ENCODE results near the gene TAS1R3. TPM values are rescaled to one million over a fixed set of nuclear protein-coding genes. Genes with fewer than 3 reads are reported as not detected.

Gene TAS1R3
- total and polyA plus RNA-seq, 12 donors = 0.05 to 0.86 (median 0.56) TPM

DNA sequence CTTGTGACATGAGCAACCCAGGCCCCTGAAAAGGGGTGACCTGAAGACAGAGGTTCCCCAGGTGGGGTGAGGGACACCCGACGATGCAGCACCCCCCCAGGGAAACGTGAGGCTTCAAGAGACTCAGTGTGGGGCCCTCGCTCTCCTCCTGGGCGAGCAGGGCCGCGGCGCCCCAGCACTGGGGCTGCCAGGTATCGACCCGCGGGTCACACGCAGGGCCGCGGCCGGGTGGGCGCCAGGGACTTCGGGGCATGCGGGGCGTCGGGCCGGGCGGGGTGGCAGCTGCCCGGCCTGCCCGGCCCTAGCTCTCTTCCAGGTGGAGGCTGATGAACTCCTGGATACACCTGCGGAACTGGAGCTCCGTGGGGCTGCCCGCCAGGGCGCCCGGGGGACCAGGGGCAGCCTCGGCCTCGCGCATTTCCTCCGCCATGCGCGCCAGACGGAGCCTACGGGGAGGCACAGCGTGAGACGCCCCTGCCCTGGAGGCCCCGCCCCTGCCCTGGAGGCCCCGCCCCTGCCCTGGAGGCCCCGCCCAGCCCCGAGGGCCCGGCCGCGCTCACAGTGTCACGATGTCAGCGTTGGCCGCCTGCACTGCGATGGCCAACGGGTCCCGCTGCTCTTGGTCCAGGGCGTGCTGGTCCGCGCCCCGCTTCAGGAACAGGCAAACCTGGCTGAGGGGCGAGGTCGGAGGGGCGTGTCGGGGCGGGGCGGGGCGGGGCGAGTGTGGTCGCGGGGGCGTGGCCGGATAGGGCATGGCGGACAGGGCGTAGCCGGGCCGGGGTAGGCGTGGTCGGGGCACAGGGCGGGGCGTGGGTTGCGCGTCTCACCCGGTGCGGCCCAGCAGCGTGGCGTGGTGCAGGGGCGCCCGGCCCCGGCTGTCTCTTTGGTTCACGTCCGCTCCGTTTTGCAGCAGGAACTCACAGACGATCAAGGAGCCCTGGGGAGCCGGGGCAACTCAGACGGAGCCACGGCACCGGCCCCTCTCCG lies 37.5 kb upstream of the TAS1R3 start:
- H3K36me3 ChIP-seq (replicated peaks in 1 of 2) = peaks cover 0 to 9% of the 10 kb centered on the region in 2 donors
- H3K4me1 ChIP-seq (replicated peaks in 1 of 2) = no peaks in the 10 kb centered on the region
- intact Hi-C loops (cut with DNase I) = loop anchor here in 1 of 2 donors (10.0 kb wide), 1 partner anchor 309 kb away; the partner anchor contains the start of gene PERM1
- H3K27me3 ChIP-seq = no peaks in the 10 kb centered on the region
- H3K4me3 ChIP-seq = no peak overlapping the region
- H3K27ac ChIP-seq = no peak overlapping the region
- 66 to 81% (median 78%) methylated on average over 4 to 94 of the region's 94 CpGs for WGBS, 4 donors
- H3K9me3 ChIP-seq (replicated peaks in 1 of 3) = no peaks in the 10 kb centered on the region
- no peak for DNase-seq
- TF ChIP-seq POLR2A (IDR thresholded peaks at IDR 0.05) = no peak
- TF ChIP-seq, protein P1, sequence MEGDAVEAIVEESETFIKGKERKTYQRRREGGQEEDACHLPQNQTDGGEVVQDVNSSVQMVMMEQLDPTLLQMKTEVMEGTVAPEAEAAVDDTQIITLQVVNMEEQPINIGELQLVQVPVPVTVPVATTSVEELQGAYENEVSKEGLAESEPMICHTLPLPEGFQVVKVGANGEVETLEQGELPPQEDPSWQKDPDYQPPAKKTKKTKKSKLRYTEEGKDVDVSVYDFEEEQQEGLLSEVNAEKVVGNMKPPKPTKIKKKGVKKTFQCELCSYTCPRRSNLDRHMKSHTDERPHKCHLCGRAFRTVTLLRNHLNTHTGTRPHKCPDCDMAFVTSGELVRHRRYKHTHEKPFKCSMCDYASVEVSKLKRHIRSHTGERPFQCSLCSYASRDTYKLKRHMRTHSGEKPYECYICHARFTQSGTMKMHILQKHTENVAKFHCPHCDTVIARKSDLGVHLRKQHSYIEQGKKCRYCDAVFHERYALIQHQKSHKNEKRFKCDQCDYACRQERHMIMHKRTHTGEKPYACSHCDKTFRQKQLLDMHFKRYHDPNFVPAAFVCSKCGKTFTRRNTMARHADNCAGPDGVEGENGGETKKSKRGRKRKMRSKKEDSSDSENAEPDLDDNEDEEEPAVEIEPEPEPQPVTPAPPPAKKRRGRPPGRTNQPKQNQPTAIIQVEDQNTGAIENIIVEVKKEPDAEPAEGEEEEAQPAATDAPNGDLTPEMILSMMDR (IDR thresholded peaks at IDR 0.05) = no peak

DNA sequence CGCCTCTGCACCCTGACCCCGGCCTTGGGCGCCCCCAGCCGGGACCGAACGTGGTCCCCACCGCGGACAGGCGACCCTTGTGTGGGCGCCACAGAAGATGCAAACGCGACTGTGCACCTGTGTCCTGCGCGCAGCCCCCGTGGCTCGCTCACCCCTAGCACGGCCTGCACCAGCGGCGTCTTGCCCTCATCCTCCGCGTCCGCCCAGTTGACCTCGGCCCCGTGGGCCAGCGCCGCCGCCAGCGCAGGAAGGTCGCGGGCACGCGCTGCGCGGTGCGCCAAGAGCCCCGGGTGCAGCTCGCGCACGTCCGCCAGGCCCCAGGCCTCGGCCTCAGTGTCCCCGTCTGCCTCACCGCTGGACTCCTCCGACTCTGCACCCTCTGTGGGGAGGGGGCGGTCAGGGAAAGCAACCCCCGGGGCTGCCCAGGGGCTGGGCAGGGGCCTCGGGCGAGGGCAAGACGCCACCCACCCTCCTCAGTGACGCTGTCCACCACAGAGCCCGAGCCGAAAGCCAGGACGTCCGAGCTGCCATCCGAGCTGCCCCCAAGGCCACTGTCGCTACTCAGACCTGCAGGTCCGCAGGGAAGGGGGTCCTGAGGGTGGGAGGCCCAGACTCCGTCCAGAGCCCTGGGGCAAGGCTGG lies 36.7 kb upstream of the TAS1R3 start:
- H3K27ac ChIP-seq = no peak overlapping the region
- no peak overlapping the region for H3K4me3 ChIP-seq
- no peaks in the 10 kb centered on the region for H3K4me1 ChIP-seq (replicated peaks in 1 of 2)
- intact Hi-C loops (cut with DNase I) = loop anchor here in 1 of 2 donors (10.0 kb wide), 1 partner anchor 310 kb away; the partner anchor contains the start of gene PERM1
- 86 to 89% methylated on average over 57 to 58 of the region's 58 CpGs; no CpG with 5 or more reads in 2 of the 4 donors for WGBS, 4 donors
- peaks cover 0 to 9% of the 10 kb centered on the region in 2 donors for H3K36me3 ChIP-seq (replicated peaks in 1 of 2)
- DNase-seq = no peak
- TF ChIP-seq, protein P1 (IDR thresholded peaks at IDR 0.05) = no peak
- no peak for TF ChIP-seq POLR2A (IDR thresholded peaks at IDR 0.05)
- no peaks in the 10 kb centered on the region for H3K27me3 ChIP-seq
- H3K9me3 ChIP-seq (replicated peaks in 1 of 3) = no peaks in the 10 kb centered on the region

DNA sequence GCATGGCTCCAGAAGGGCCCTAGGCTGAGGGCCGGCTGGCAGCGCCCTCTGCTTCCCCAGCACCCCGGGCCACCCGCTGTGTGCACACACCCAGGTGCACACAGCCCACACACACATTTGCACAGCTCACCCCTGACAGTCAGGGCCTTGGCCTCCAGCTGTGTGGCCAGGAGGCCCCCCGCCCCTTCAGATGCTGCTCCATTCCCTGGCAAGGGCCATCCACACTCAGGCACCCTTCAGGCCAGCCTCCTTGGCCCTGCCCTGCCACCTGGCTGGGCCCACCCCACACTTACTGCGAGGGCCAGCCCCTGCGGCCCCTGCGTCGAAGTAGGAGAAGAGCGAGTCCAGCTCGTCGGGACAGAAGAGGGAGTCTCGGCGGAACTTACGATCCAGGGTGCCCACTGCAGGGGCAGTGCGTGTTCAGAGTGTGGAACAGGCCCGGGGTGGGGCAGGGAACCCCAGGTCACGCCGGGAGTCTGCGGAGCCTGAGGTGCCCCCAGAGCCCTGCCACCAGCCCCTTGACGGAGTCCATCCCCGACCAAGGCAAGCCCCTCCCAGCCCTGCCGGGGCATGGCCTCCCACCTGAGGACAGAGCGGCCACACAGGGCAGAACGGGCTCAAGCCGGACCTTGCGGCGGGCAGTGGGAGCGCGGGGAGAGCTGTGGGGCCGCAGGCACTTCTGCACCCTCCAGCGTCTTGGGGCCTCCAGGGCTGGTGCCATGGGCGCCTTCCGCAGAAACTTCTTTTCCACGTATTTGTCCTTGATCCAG lies 35.7 kb upstream of the TAS1R3 start:
- H3K36me3 ChIP-seq (replicated peaks in 1 of 2) = peaks cover 0 to 9% of the 10 kb centered on the region in 2 donors
- intact Hi-C loops (cut with DNase I) = loop anchor here in 1 of 2 donors (10.0 kb wide), 1 partner anchor 311 kb away; the partner anchor contains the start of gene PERM1

More for the DNA sequence above, 35.7 kb upstream of the TAS1R3 start:
- H3K27me3 ChIP-seq = no peaks in the 10 kb centered on the region
- no peak overlapping the region for H3K4me3 ChIP-seq
- DNase-seq = no peak
- H3K27ac ChIP-seq = no peak overlapping the region
- no peaks in the 10 kb centered on the region for H3K9me3 ChIP-seq (replicated peaks in 1 of 3)
- TF ChIP-seq, protein P1 (IDR thresholded peaks at IDR 0.05) = no peak
- TF ChIP-seq POLR2A (IDR thresholded peaks at IDR 0.05) = no peak
- no peaks in the 10 kb centered on the region for H3K4me1 ChIP-seq (replicated peaks in 1 of 2)
- WGBS, 4 donors = 93 to 99% (median 95%) methylated on average over 21 to 35 of the region's 35 CpGs

All from adrenal gland (tissue), 12 donors.